Transverse colon (tissue), 4 donors: ENCODE measurements around the gene DNAJA2. TPM values are rescaled to one million over a fixed set of nuclear protein-coding genes. Genes with fewer than 3 reads are reported as not detected.

ENCODE experiments used
- DNase-seq: peaks from one replicate; pipeline ENCODE4 v3.0.0-alpha.2; 2019
- H3K27ac ChIP-seq, 4 donors: fragments of 200-600 bp; sonication (generic); 2 replicates each; pipeline ENCODE4 v1.5.1; 2016 to 2018; ENCODE audit warnings: inconsistent platforms in 4 of 4
- H3K27me3 ChIP-seq: fragments of 200-600 bp; sonication (generic); 2 replicates; pipeline ENCODE4 v1.5.1; 2017; ENCODE audit warnings: inconsistent platforms
- H3K36me3 ChIP-seq, 4 donors: fragments of 200-600 bp; sonication (generic); 2 replicates each; pipeline ENCODE4 v1.5.1; 2017 to 2019; ENCODE audit warnings: inconsistent platforms in 4 of 4
- H3K4me1 ChIP-seq, 4 donors: fragments of 200-600 bp; sonication (generic); 2 replicates each; pipeline ENCODE4 v1.5.1; 2017 to 2020; ENCODE audit warnings: inconsistent platforms in 4 of 4
- H3K4me3 ChIP-seq, 4 donors: fragments of 200-600 bp; sonication (generic); 1 replicate in 1 of 4; 2 replicates in 3 of 4; pipeline versions ENCODE4 v1.5.1 to v1.6.1; 2017 to 2019; ENCODE audit warnings: inconsistent platforms in 4 of 4
- H3K9me3 ChIP-seq, 2 donors: fragments of 200-600 bp; sonication (generic); 2 replicates each; pipeline ENCODE4 v1.5.1; 2017 to 2019; ENCODE audit warnings: inconsistent platforms in 2 of 2
- EP300 ChIP-seq: sonication (generic); formaldehyde crosslinking; IDR thresholded peaks from one replicate; pipeline ENCODE4 v1.6.1; 2017; ENCODE audit warnings: antibody characterized with exemption, low read depth
- POLR2A ChIP-seq: fragments of 450-650 bp; IDR thresholded peaks from one replicate; pipeline ENCODE4 v1.6.1; 2016; ENCODE audit warnings: antibody characterized with exemption, mild to moderate bottlenecking, moderate library complexity
- POLR2AphosphoS5 ChIP-seq, 3 donors: sonication (generic); formaldehyde crosslinking; IDR thresholded peaks; one replicate each; pipeline ENCODE4 v1.6.1; 2016; ENCODE audit warnings: antibody characterized with exemption in 3 of 3
- WGBS, 2 donors: methylation state at CpG; one replicate each; pipeline ENCODE4 v1.1.5; 2018; ENCODE audit warnings: low coverage in 1 of 2; 5-methylcytosine and 5-hydroxymethylcytosine counted together
- in situ Hi-C, 4 donors: fragments of 200-750 bp; cut with MboI; loops; one replicate each; pipeline versions ENCODE4 v1.15.0 to v1.15.1; 2017; ENCODE audit warnings: low sequenced_read_pairs in 3 of 4, low pct_ligation_motif_present in 1 of 4, low pct_unique_long_range_greater_than_20kb in 1 of 4
- intact Hi-C: fragments of 100-400 bp; cut with DNase I; formaldehyde crosslinking; loops from one replicate; pipeline ENCODE4 v1.15.1; 2023; ENCODE audit warnings: low total_unique reads
- total RNA-seq, 4 donors: library from RNA; depleted of rRNA; stranded (reverse); fragments of >200 nt; gene quantifications; one replicate each; pipeline ENCODE4 v1.1.0, GENCODE V29; 2016
- TF ChIP-seq, protein P1 (sequence below), 5 experiments: fragments of 200-600 bp in 3 of 5; fragments of 450-650 bp in 2 of 5; sonication (generic) in 3 of 5; IDR thresholded peaks; 1 replicate in 2 of 5; 2 replicates in 3 of 5; pipeline ENCODE4 v1.5.1; 2016 to 2017; ENCODE audit warnings: antibody characterized with exemption in 5 of 5, inconsistent platforms in 3 of 5, mild to moderate bottlenecking in 2 of 5, moderate library complexity in 1 of 5

Gene DNAJA2
- total RNA-seq, 4 donors from 2014 or later: 17.1 to 53.2 (median 39.2) TPM

DNA sequence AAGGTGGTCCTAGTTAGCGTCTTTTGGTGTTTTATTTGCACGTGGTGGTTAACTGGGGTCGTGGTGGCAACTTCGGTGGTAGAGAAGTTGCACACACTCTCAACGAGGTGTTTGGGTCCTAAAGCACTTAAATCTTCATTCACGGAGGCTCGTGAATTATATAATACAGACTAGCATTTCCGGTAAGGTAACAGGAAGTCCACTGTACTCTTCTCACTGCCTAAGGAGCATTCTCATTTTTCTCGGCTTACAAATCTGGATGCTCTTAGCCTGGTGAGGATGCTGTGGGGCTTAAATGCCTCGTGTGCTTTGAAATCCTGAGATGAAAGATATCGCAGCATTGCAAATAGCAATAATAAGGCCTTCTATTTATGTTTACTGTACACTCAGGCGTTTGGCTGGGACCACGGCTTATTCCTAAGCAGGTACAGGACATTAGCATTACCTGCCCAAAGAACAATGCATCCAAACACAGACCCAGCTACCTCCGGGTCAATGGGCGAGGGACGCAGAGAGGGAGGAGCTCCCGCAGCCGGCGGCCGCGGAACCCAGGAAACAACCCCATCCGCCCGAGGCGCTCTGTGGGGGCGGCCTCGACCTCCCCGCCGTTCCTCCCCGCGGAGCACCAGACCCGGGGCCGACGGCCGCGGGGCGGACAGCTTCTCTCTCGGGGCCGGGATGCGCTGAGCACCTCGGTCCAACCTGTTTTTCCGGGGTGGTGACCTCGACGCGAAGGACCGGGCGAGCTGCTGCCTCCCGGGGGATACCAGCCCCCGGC is 856 bp downstream of the DNAJA2 start:
- intact Hi-C loops (no loop called here), in situ Hi-C loops (no loop called here)
- DNase-seq: peak; percentile 50
- TF ChIP-seq POLR2A (no peak), POLR2AphosphoS5 (IDR thresholded peaks at IDR 0.05) (peak in 2 of 3 donors; percentile 2 to 38), EP300 (no peak)
- TF ChIP-seq, protein P1, sequence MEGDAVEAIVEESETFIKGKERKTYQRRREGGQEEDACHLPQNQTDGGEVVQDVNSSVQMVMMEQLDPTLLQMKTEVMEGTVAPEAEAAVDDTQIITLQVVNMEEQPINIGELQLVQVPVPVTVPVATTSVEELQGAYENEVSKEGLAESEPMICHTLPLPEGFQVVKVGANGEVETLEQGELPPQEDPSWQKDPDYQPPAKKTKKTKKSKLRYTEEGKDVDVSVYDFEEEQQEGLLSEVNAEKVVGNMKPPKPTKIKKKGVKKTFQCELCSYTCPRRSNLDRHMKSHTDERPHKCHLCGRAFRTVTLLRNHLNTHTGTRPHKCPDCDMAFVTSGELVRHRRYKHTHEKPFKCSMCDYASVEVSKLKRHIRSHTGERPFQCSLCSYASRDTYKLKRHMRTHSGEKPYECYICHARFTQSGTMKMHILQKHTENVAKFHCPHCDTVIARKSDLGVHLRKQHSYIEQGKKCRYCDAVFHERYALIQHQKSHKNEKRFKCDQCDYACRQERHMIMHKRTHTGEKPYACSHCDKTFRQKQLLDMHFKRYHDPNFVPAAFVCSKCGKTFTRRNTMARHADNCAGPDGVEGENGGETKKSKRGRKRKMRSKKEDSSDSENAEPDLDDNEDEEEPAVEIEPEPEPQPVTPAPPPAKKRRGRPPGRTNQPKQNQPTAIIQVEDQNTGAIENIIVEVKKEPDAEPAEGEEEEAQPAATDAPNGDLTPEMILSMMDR (IDR thresholded peaks at IDR 0.05): no peak
- 1 to 5% methylated on average over 8 to 22 of the region's 48 CpGs for WGBS, 2 donors
- Histone ChIP-seq H3K9me3 (no peaks in the 10 kb centered on the region), H3K4me3 (peak overlapping the region; percentile 75 to 93 (median 86)), H3K27me3 (no peaks in the 10 kb centered on the region), H3K36me3 (peaks cover 0 to 24% (median 7%) of the 10 kb centered on the region in 4 donors), H3K27ac (peak overlapping the region; percentile 98 to 100 (median 98)), H3K4me1 (peaks cover 0 to 50% (median 19%) of the 10 kb centered on the region in 4 donors)

DNA sequence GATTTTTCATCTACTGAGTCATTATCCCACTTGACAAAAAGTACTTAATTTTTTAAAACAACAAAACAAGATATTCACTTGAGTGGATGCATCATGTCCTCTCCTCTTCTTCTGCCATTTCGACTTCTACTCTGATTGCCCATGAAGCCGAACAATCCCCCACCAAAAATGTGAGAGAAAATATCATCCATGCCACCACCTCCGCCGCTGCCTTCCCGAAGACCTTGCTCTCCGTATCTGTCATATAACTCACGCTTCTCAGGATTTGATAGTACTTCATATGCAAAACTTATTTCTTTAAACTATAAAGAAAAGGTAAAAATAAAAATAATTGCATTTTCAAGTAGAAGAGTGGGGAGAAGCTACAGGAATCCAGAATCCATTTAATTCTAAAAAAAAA is 2.2 kb downstream of the DNAJA2 start:
- DNase-seq: no peak
- Histone ChIP-seq H3K27ac (no peak overlapping the region), H3K9me3 (no peaks in the 10 kb centered on the region), H3K4me1 (peaks cover 0 to 45% (median 19%) of the 10 kb centered on the region in 4 donors), H3K36me3 (peaks cover 0 to 37% (median 16%) of the 10 kb centered on the region in 4 donors), H3K27me3 (no peaks in the 10 kb centered on the region), H3K4me3 (no peak overlapping the region)
- 96% methylated on average over 7 of the region's 7 CpGs; no CpG with 5 or more reads in 1 of the 2 donors for WGBS, 2 donors
- TF ChIP-seq POLR2A: no peak
- in situ Hi-C loops (no loop called here), intact Hi-C loops (no loop called here)

DNA sequence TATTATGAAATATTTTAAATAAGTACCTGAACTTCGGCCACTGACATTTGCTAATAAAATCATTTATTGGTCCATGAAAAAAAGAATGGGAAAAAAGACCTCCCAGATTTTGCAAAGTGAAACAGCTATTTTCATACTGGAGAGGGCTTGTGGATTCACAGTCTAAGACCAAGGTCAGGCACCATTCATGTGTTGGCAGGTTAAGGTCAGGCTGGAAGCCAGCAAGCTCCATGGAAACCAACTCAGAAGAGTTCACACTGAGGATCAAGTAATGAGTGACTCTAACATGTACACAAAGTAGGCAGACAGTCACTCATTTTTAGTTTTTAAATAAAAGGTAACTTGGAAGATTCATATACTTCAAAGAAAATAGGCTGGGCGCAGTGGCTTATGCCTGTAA is 3.4 kb downstream of the DNAJA2 start:
- Histone ChIP-seq H3K4me3 (no peak overlapping the region), H3K27me3 (no peaks in the 10 kb centered on the region), H3K9me3 (no peaks in the 10 kb centered on the region), H3K4me1 (peaks cover 0 to 44% (median 19%) of the 10 kb centered on the region in 4 donors), H3K36me3 (peaks cover 0 to 49% (median 22%) of the 10 kb centered on the region in 4 donors), H3K27ac (no peak overlapping the region)
- WGBS, 2 donors: 84 to 89% methylated on average over 2 of the region's 2 CpGs
- no peak for TF ChIP-seq POLR2A
- intact Hi-C loops (no loop called here), in situ Hi-C loops (no loop called here)
- no peak for DNase-seq

DNA sequence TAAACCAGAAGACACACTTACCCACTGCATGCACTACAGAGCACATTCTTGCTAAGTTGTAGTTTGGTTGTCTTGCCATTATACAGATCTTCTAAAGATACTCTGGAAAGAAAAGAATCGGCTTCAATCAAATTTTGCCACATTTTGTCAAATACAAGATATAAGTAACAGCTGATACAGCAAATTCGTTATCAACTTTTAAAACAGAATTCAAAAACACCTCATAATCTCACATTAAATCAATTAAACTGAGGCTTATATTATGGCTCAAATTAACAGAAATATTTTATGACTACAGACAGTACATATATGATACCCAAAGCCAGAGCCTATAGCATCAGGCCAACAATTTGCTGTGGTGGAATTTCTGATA is 5.4 kb downstream of the DNAJA2 start:
- no peaks in the 10 kb centered on the region for H3K9me3 ChIP-seq
- no peak overlapping the region for H3K27ac ChIP-seq
- peaks cover 0 to 69% (median 33%) of the 10 kb centered on the region in 4 donors for H3K36me3 ChIP-seq
- no peak for TF ChIP-seq POLR2A
- no peaks in the 10 kb centered on the region for H3K27me3 ChIP-seq
- intact Hi-C loops (no loop called here), in situ Hi-C loops (no loop called here)
- 93 to 96% methylated on average over 2 of the region's 2 CpGs for WGBS, 2 donors
- no peak overlapping the region for H3K4me3 ChIP-seq
- no peak for DNase-seq
- H3K4me1 ChIP-seq: peaks cover 0 to 36% (median 13%) of the 10 kb centered on the region in 4 donors

DNA sequence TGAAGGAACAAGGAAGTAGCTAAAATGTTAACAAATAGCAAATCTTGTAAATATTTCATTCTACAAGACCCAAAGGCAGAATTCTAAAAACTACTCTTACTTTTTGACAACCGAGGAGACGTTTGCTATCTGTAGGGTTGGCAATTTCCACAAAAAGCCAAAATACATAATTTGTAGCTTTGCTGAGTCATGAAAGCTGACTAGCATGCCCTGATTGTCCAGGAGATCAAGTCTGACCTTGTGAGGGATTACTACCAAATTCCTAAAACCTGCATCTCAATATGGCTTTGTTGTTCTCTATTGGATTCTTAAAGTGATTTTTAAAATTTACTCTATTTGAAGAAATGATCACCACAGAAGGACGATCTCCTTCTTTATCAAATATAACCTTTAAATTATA is 10.8 kb downstream of the DNAJA2 start:
- in situ Hi-C loops: no loop called here
- no peak for DNase-seq
- WGBS, 2 donors: 78 to 85% methylated on average over 3 of the region's 3 CpGs
- H3K4me3 ChIP-seq: no peak overlapping the region
- intact Hi-C loops: no loop called here
- TF ChIP-seq POLR2AphosphoS5 (IDR thresholded peaks at IDR 0.05): no peak
- no peaks in the 10 kb centered on the region for H3K9me3 ChIP-seq
- no peaks in the 10 kb centered on the region for H3K27me3 ChIP-seq
- H3K36me3 ChIP-seq: peaks cover 0 to 88% (median 41%) of the 10 kb centered on the region in 4 donors
- peaks cover 0 to 19% (median 6%) of the 10 kb centered on the region in 4 donors for H3K4me1 ChIP-seq
- no peak overlapping the region for H3K27ac ChIP-seq
